ENCODE data around the gene ATP6V0C. TPM values are rescaled to one million over a fixed set of nuclear protein-coding genes. Genes with fewer than 3 reads are reported as not detected.

The ATP6V0C gene
- polyA plus RNA-seq, 3 donors = 176 to 310 (median 187) TPM

GRCh38 chr16:2472488-2472864 lies 41.3 kb upstream of the ATP6V0C start:
- peaks cover 45 to 58% (median 48%) of the 10 kb centered on the region in 3 donors for H3K27me3 Mint-ChIP-seq (ENCODE audit: low read depth in 3 of 3)
- H4K20me1 ChIP-seq (ENCODE audit: insufficient read depth, low read length) = peaks cover 30% of the 10 kb centered on the region
- no peak overlapping the region for H3K4me2 ChIP-seq (replicated peaks; ENCODE audit: extremely low read depth, low read length, poor library complexity, severe bottlenecking)
- peaks cover 0 to 12% (median 7%) of the 10 kb centered on the region in 7 donors for H3K9me3 Mint-ChIP-seq
- no peak overlapping the region for H2AFZ ChIP-seq (ENCODE audit: insufficient read depth, low read depth, low read length, poor library complexity, severe bottlenecking)
- intact Hi-C loops (cut with micrococcal nuclease) = loop anchor here (5.0 to 10.0 kb wide), 2 partner anchors 35 to 48 kb away; partner anchors contain the start of gene CCNF (in 1 of the 2)
- no peak for DNase-seq
- peaks cover 40% of the 10 kb centered on the region for H3K4me1 Mint-ChIP-seq
- H3K27ac Mint-ChIP-seq = no peak overlapping the region
- no peak overlapping the region for H3K27ac ChIP-seq (ENCODE audit: low read depth in 1 of 2, low read length in 2 of 2)
- peak overlapping the region; percentile 9 to 88 for H3K4me3 Mint-ChIP-seq
- TF ChIP-seq CTCF (IDR thresholded peaks at IDR 0.05) = no peak
- peaks cover 24 to 69% of the 10 kb centered on the region in 2 donors for H3K4me1 ChIP-seq (ENCODE audit: control insufficient read depth in 1 of 2, insufficient read depth in 2 of 2, low read length in 2 of 2)
- peaks cover 29% of the 10 kb centered on the region for H3K79me2 ChIP-seq (ENCODE audit: insufficient read depth, low read length)
- no peaks in the 10 kb centered on the region for H3K36me3 ChIP-seq (replicated peaks in 1 of 2; ENCODE audit: control insufficient read depth in 1 of 2, insufficient read depth in 2 of 2, low read length in 2 of 2)
- 95% methylated on average over 27 of the region's 27 CpGs for WGBS (ENCODE audit: insufficient coverage)
- H3K27me3 ChIP-seq (ENCODE audit: control insufficient read depth in 2 of 2, insufficient read depth in 2 of 2, low read length in 2 of 2) = peaks cover 41 to 50% of the 10 kb centered on the region in 2 donors
- peaks cover 4 to 12% of the 10 kb centered on the region in 2 donors for H3K36me3 Mint-ChIP-seq
- peaks cover 0 to 20% of the 10 kb centered on the region in 2 donors for H3K9me3 ChIP-seq (replicated peaks in 1 of 2; ENCODE audit: control insufficient read depth in 1 of 2, insufficient read depth in 1 of 2, low read length in 2 of 2)
- H3K4me3 ChIP-seq (replicated peaks in 1 of 3; ENCODE audit: low read depth in 2 of 3, low read length in 3 of 3) = no peak overlapping the region
- no peak overlapping the region for H3K9ac ChIP-seq (ENCODE audit: insufficient read depth, low read length, poor library complexity, severe bottlenecking)

GRCh38 chr16:2472885-2473445 lies 40.8 kb upstream of the ATP6V0C start:
- peaks cover 41 to 48% of the 10 kb centered on the region in 2 donors for H3K27me3 ChIP-seq (ENCODE audit: control insufficient read depth in 2 of 2, insufficient read depth in 2 of 2, low read length in 2 of 2)
- no peak for DNase-seq
- peaks cover 24 to 69% of the 10 kb centered on the region in 2 donors for H3K4me1 ChIP-seq (ENCODE audit: control insufficient read depth in 1 of 2, insufficient read depth in 2 of 2, low read length in 2 of 2)
- intact Hi-C loops (cut with micrococcal nuclease) = loop anchor here (5.0 to 10.0 kb wide), 2 partner anchors 34 to 48 kb away; partner anchors contain the start of gene CCNF (in 1 of the 2)
- peak overlapping the region; percentile 80 for H3K4me2 ChIP-seq (replicated peaks; ENCODE audit: extremely low read depth, low read length, poor library complexity, severe bottlenecking)
- no peaks in the 10 kb centered on the region for H3K36me3 ChIP-seq (replicated peaks in 1 of 2; ENCODE audit: control insufficient read depth in 1 of 2, insufficient read depth in 2 of 2, low read length in 2 of 2)
- TF ChIP-seq CTCF (IDR thresholded peaks at IDR 0.05) = no peak
- peaks cover 34% of the 10 kb centered on the region for H3K79me2 ChIP-seq (ENCODE audit: insufficient read depth, low read length)
- Mint-ChIP-seq H3K27me3 (ENCODE audit: low read depth in 3 of 3) (peaks cover 45 to 54% (median 48%) of the 10 kb centered on the region in 3 donors), H3K36me3 (peaks cover 4 to 12% of the 10 kb centered on the region in 2 donors), H3K9me3 (peaks cover 0 to 12% (median 7%) of the 10 kb centered on the region in 7 donors), H3K4me3 (peak overlapping the region; percentile 69 to 88), H3K4me1 (peaks cover 44% of the 10 kb centered on the region), H3K27ac (no peak overlapping the region)
- H2AFZ ChIP-seq (ENCODE audit: insufficient read depth, low read depth, low read length, poor library complexity, severe bottlenecking) = no peak overlapping the region
- peaks cover 30% of the 10 kb centered on the region for H4K20me1 ChIP-seq (ENCODE audit: insufficient read depth, low read length)
- H3K4me3 ChIP-seq (replicated peaks in 1 of 3; ENCODE audit: low read depth in 2 of 3, low read length in 3 of 3) = peak overlapping the region in 1 of 3 experiments; percentile 63
- H3K9me3 ChIP-seq (replicated peaks in 1 of 2; ENCODE audit: control insufficient read depth in 1 of 2, insufficient read depth in 1 of 2, low read length in 2 of 2) = peaks cover 0 to 20% of the 10 kb centered on the region in 2 donors
- no peak overlapping the region for H3K9ac ChIP-seq (ENCODE audit: insufficient read depth, low read length, poor library complexity, severe bottlenecking)
- H3K27ac ChIP-seq (ENCODE audit: low read depth in 1 of 2, low read length in 2 of 2) = no peak overlapping the region
- 85% methylated on average over 14 of the region's 14 CpGs for WGBS (ENCODE audit: insufficient coverage)

All from CD14-positive monocyte (primary cell).